GM12874 (cell line): ENCODE results near the gene KRTAP2-2.

Experiments
- TF ChIP-seq, protein P1 (sequence below): IDR thresholded peaks from 2 replicates; pipeline ENCODE4 v1.5.1; 2011; ENCODE audit warnings: low read depth, mild to moderate bottlenecking, control low read depth, low read length, moderate library complexity; ENCODE audit not compliant: insufficient read depth

The KRTAP2-2 gene

DNA sequence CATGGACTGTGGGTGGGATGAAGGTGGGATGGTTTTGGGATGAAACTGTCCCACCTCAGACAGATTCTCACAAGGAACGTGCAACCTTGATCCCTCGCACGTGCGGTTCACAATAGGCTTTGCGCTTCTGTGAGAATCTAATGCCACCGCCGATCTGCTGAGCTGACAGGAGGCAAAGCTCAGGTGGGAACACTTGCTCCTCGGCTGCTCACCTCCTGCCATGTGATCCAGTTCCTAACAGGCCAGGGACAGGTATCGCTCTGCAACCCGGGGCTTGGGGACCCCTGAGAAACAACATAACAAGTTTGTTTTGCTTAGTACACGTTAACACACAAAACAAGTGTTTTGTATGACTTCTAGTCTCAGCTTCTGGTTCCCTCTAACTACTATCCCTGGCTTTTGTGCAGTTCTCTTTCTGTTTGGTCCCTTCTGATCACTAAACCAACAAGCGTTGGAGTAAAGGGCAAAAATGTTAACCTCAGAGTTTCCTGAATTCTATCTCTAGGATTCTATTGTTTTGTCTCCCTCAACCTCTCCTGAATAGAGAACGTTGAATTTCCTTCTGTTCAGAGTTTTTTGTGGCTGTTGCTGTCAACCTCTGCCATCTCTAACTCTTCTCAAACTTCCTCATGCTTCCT lies 38.3 kb downstream of the KRTAP2-2 start:
- TF ChIP-seq, protein P1, sequence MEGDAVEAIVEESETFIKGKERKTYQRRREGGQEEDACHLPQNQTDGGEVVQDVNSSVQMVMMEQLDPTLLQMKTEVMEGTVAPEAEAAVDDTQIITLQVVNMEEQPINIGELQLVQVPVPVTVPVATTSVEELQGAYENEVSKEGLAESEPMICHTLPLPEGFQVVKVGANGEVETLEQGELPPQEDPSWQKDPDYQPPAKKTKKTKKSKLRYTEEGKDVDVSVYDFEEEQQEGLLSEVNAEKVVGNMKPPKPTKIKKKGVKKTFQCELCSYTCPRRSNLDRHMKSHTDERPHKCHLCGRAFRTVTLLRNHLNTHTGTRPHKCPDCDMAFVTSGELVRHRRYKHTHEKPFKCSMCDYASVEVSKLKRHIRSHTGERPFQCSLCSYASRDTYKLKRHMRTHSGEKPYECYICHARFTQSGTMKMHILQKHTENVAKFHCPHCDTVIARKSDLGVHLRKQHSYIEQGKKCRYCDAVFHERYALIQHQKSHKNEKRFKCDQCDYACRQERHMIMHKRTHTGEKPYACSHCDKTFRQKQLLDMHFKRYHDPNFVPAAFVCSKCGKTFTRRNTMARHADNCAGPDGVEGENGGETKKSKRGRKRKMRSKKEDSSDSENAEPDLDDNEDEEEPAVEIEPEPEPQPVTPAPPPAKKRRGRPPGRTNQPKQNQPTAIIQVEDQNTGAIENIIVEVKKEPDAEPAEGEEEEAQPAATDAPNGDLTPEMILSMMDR = no peak

DNA sequence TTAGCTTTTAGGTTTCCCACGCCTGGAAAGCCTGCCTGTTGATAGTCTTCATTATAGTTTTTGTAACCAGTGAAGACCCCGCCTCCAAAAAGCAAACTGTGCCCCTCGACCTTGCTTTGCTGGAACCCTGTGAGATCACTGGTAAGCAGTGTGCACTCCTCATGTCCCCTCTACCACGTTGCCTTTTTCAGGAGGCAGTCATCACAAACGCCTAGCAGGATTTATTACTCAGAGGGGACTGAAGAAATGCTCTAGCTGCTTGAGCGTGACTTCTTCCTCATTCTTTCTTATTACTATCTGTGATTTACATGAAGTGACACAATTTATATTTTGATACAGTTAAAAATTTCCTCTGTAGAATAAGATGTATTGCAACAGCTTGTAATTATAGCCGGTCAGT lies 39.6 kb downstream of the KRTAP2-2 start:
- TF ChIP-seq, protein P1 = no peak

DNA sequence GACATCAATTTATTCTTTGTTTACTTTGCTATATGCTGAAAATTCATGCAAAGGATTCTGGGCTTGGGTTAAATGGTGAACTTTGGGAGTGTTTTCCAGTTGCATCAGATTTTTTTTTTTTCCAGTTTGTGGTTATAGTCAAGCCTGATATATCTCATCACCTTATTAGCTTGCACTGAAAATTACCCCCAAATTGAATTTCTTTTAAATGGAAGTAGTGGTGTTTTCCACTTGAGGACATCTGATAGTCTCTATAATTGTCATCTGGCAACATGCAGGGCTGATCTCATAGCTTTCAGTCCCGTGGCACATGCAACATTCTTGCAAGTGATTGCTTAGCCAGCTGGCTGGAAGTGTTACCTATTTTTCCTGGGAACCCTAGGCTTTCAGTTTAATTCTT lies 41.4 kb downstream of the KRTAP2-2 start:
- TF ChIP-seq, protein P1 = no peak

DNA sequence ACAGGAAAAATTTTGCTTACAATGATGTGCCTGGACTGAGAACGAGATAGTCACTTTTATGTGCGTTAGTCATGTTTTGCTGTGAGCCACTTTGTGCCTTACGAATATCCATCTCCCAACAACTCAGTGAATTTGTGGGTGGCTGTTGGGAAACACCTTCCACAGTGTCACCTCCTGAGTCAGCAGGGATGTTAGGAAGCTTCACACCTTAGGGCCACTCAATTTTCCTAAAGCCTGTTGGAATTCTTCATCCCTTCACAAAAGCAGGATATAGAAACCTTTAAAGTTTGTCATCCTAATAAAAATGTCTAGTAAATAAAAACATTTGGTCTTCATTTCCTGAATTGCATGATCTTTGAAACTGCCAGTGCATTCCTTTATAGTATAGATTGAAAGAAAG lies 41.8 kb downstream of the KRTAP2-2 start:
- TF ChIP-seq, protein P1 = no peak

DNA sequence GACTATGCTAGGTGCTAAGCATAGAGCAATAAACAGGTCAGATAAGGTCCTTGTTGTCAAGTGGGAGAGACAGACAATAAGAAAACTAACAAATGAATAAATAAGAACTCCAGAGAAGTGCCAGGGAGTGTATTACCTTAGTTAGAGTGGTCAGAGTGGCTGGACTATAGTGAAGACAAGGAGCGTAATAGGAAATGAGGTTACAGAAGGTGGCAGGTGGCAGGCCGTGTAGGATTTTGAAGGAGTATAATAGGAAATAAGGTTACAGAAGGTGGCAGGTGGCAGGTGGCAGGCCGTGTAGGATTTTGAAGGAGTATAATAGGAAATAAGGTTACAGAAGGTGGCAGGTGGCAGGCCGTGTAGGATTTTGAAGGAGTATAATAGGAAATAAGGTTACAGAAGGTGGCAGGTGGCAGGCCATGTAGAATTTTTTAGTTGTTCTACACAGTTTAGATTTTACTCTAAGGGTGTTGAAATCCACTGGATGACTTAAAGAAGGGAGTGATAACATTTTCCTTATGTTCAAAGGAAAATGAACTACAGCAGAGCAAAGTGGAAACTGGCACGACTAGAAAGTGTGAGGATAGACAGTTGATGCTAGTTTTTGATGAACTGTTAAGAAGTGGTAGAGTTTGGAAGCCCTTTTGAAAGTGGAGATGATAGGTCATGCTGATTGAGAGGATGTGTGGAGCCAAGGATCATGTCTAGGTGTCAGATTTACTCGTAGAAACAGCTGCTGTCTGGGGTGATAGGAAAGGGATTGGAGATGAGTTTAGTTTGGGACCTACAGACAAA lies 42.5 kb downstream of the KRTAP2-2 start:
- TF ChIP-seq, protein P1 = no peak

DNA sequence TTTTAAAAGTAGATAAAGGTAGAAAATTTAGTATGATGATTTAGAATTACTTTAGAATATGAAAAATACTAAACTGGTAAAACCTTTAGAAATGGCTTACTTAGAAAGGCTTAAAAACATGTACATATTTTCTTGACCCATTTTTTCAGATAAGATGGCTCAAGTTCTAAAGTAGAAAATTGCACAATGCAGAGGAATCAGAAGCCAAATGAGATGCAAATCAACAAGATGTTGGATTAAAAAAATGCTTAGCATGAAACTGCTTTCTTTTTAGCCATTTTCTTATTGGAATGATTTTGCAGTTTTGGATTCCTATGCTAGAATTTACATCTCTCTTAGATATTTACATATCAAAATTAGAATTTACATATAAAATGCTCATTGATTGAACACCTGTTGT lies 44.6 kb downstream of the KRTAP2-2 start:
- TF ChIP-seq, protein P1 = no peak

DNA sequence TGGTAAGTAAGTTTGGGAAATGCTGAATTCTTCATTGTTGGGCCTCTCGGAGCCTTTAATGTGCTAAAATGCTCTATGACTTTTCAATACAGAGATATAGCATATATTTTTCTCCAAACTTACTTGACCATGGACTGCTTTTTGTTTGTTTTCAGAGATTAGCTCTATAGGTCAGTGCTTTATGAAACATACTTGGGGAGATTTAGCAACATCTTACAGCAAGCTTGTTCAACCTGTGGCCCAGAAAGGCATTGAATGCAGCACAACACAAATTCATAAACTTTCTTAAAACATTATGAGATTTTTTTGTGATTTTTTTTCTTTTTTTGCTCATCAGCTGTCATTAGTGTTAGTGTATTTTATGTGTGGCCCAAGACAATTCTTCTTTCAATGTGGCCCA lies 45.1 kb downstream of the KRTAP2-2 start:
- TF ChIP-seq, protein P1 = no peak
